Neural progenitor cell (in vitro differentiated cells): Measurements from ENCODE around the gene RPS27L.

Experiments used
- EZH2 ChIP-seq: fragments of 200-600 bp; sonication (generic); IDR thresholded peaks from 2 replicates; pipeline ENCODE4 v1.6.1; 2017; ENCODE audit warnings: antibody characterized with exemption, mild to moderate bottlenecking, moderate library complexity
- EZH2phosphoT487 ChIP-seq: fragments of 200-600 bp; sonication (generic); IDR thresholded peaks from 2 replicates; pipeline ENCODE4 v1.6.1; 2017; ENCODE audit warnings: antibody characterized with exemption
- TF ChIP-seq, protein P1 (sequence below): fragments of 200-600 bp; sonication (generic); IDR thresholded peaks from 2 replicates; pipeline ENCODE4 v1.5.1; 2017; ENCODE audit warnings: antibody characterized with exemption, mild to moderate bottlenecking

- TF ChIP-seq, protein P1, sequence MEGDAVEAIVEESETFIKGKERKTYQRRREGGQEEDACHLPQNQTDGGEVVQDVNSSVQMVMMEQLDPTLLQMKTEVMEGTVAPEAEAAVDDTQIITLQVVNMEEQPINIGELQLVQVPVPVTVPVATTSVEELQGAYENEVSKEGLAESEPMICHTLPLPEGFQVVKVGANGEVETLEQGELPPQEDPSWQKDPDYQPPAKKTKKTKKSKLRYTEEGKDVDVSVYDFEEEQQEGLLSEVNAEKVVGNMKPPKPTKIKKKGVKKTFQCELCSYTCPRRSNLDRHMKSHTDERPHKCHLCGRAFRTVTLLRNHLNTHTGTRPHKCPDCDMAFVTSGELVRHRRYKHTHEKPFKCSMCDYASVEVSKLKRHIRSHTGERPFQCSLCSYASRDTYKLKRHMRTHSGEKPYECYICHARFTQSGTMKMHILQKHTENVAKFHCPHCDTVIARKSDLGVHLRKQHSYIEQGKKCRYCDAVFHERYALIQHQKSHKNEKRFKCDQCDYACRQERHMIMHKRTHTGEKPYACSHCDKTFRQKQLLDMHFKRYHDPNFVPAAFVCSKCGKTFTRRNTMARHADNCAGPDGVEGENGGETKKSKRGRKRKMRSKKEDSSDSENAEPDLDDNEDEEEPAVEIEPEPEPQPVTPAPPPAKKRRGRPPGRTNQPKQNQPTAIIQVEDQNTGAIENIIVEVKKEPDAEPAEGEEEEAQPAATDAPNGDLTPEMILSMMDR: no peak
- TF ChIP-seq EZH2: no peak
- no peak for TF ChIP-seq EZH2phosphoT487
Measured at GRCh38 chr15:63206079-63206478, 48.8 kb upstream of the RPS27L start.
